Heart left ventricle (tissue), 13 donors: ENCODE results near the gene RBMS3.

Experiments used
- CTCF ChIP-seq, 12 donors: fragments of 200-600 bp; sonication (generic) in 4 of 12; IDR thresholded peaks; one replicate each; pipeline versions ENCODE4 v1.5.0 to v1.8.0; 2018 to 2022; ENCODE audit warnings: antibody characterized with exemption in 12 of 12, mild to moderate bottlenecking in 5 of 12
- POLR2A ChIP-seq, 2 donors: fragments of 450-650 bp; IDR thresholded peaks; one replicate each; pipeline ENCODE4 v1.6.1; 2017; ENCODE audit warnings: antibody characterized with exemption in 2 of 2, mild to moderate bottlenecking in 2 of 2, moderate library complexity in 2 of 2
- donor health status: ischemic (EF 13 %, LVEDD 7.1; RV severe dilation, severe dysfunction).
- donor health status: DM: no; HTN: yes; CAD: no.
- donor health status: DM: no; HTN: no; CAD: no.
- donor health status: ischemic (EF 25% LVEDD 6.9; RV normal size, moderate dysfunction).
- donor health status: ischemic (EF 25% LVEDD 5.7; RV mildly dilated, moderate dysfunction).
- donor health status: ischemic (EF 35%, LVEDD 5.7; RV mildly dilated, moderate dysfunction).
- donor health status: nonischemic (EF 11% LVEDD 7.7; RV severe dilation, severe dysfunction).
- donor health status: DM: yes; HTN: yes; CAD: no.
- donor health status: PGD.
- donor health status: ischemic (EF 29% LVEDD 5.4; RV normal size, mild dysfunction).
- donor health status: nonischemic (EF 23%, LVEDD 6.1; RV moderate dilation, normal function).

GRCh38 chr3:29475854-29476253, 195.0 kb downstream of the RBMS3 start:
- no peak for TF ChIP-seq CTCF (IDR thresholded peaks at IDR 0.05)
- no peak for TF ChIP-seq POLR2A (IDR thresholded peaks at IDR 0.05)
